B cell (primary cell): ENCODE data around the gene PIGM. TPM values are rescaled to one million over a fixed set of nuclear protein-coding genes. Genes with fewer than 3 reads are reported as not detected.

Experiments
- ATAC-seq: fragments of 200-7000 bp; cut with Tn5 transposase; one replicate; pipeline ENCODE4 v1.10.0; 2021; ENCODE audit warnings: low read depth, mild to moderate bottlenecking, moderate number of reproducible peaks, moderate library complexity
- CTCF ChIA-PET: fragments of 350-600 bp; sonication (Branson Sonifier 250); formaldehyde crosslinking; loops from one replicate; lab custom pipeline; 2021; ENCODE audit warnings: antibody characterized with exemption, inconsistent platforms; lab: Charles Lee
- POLR2A ChIA-PET: fragments of 350-600 bp; sonication (Branson Sonifier 250); formaldehyde crosslinking; loops from one replicate; lab custom pipeline; 2021; ENCODE audit warnings: antibody characterized with exemption; lab: Charles Lee
- DNase-seq: peaks from one replicate; pipeline ENCODE4 v3.0.0; 2013
- H2AFZ ChIP-seq: 2 replicates; pipeline ENCODE4 v1.6.1; 2012; ENCODE audit warnings: mild to moderate bottlenecking, low read depth, low read length; ENCODE audit not compliant: insufficient read depth, poor library complexity, severe bottlenecking
- H3K27ac ChIP-seq, 2 donors: 1 replicate in 1 of 2; 2 replicates in 1 of 2; pipeline ENCODE4 v1.5.1; 2012 to 2013; ENCODE audit warnings: low read length in 2 of 2, mild to moderate bottlenecking in 2 of 2, moderate library complexity in 1 of 2
- H3K27me3 ChIP-seq, 4 experiments: fragments of 200-600 bp in 1 of 4; sonication (generic) in 1 of 4; replicated peaks in 1 of 4; 1 replicate in 2 of 4; 2 replicates in 2 of 4; pipeline versions ENCODE4 v1.6.1 to v1.7.0; 2013 to 2016; ENCODE audit warnings: low read length in 3 of 4, mild to moderate bottlenecking in 2 of 4, mixed read lengths in 1 of 4, moderate library complexity in 1 of 4; ENCODE audit not compliant: insufficient read depth in 4 of 4, control insufficient read depth in 3 of 4; ENCODE audit errors: control extremely low read depth in 1 of 4
- H3K36me3 ChIP-seq, 2 experiments: replicated peaks in 1 of 2; 1 replicate in 1 of 2; 2 replicates in 1 of 2; pipeline versions ENCODE4 v1.6.1 to v1.7.1; 2013; ENCODE audit warnings: low read length in 1 of 2; ENCODE audit not compliant: insufficient read depth in 2 of 2, control insufficient read depth in 1 of 2; ENCODE audit errors: control extremely low read depth in 1 of 2, extremely low read depth in 1 of 2
- H3K4me1 ChIP-seq, 2 donors: fragments of 200-600 bp in 1 of 2; sonication (generic) in 1 of 2; 1 replicate in 1 of 2; 2 replicates in 1 of 2; pipeline versions ENCODE4 v1.5.1 to v1.6.1; 2013 to 2017; ENCODE audit warnings: low read length in 2 of 2; ENCODE audit not compliant: control insufficient read depth in 2 of 2, insufficient read depth in 2 of 2
- H3K4me2 ChIP-seq: replicated peaks from 2 replicates; pipeline ENCODE3; 2012; ENCODE audit warnings: mild to moderate bottlenecking, low read depth, low read length; ENCODE audit not compliant: poor library complexity, severe bottlenecking
- H3K4me3 ChIP-seq, 5 experiments: fragments of 200-600 bp in 1 of 5; sonication (generic) in 1 of 5; 1 replicate in 3 of 5; 2 replicates in 2 of 5; pipeline versions ENCODE4 v1.5.1 to v1.7.0; 2011 to 2016; ENCODE audit warnings: low read length in 4 of 5, mild to moderate bottlenecking in 4 of 5, low read depth in 2 of 5, control low read depth in 1 of 5, moderate library complexity in 1 of 5; ENCODE audit not compliant: insufficient read depth in 1 of 5; ENCODE audit errors: control extremely low read depth in 1 of 5, extremely low read depth in 1 of 5
- H3K79me2 ChIP-seq: fragments of 200-600 bp; sonication (generic); one replicate; pipeline ENCODE4 v1.6.0; 2016; ENCODE audit warnings: low read length; ENCODE audit not compliant: control insufficient read depth, insufficient read depth
- H3K9ac ChIP-seq: fragments of 200-600 bp; sonication (generic); 2 replicates; pipeline ENCODE4 v1.6.1; 2017; ENCODE audit warnings: mild to moderate bottlenecking, low read length, moderate library complexity
- H3K9me3 ChIP-seq, 3 donors: one replicate each; pipeline versions ENCODE4 v1.6.1 to v1.7.1; 2013; ENCODE audit warnings: low read length in 2 of 3; ENCODE audit not compliant: control insufficient read depth in 2 of 3, insufficient read depth in 1 of 3; ENCODE audit errors: control extremely low read depth in 1 of 3
- H4K20me1 ChIP-seq: 2 replicates; pipeline ENCODE4 v1.6.0; 2012; ENCODE audit warnings: mild to moderate bottlenecking, low read length; ENCODE audit not compliant: insufficient read depth, control insufficient read depth, poor library complexity, severe bottlenecking
- H3K27ac Mint-ChIP-seq: one replicate; pipeline ENCODE4 v1.8.0; 2021; ENCODE audit warnings: mixed read lengths
- H3K27me3 Mint-ChIP-seq: one replicate; pipeline ENCODE4 v1.8.0; 2021; ENCODE audit warnings: mixed read lengths
- H3K4me1 Mint-ChIP-seq: one replicate; pipeline ENCODE4 v1.8.0; 2021; ENCODE audit warnings: mixed read lengths
- H3K4me3 Mint-ChIP-seq: one replicate; pipeline ENCODE4 v1.8.0; 2021; ENCODE audit warnings: mixed read lengths
- H3K9me3 Mint-ChIP-seq: one replicate; pipeline ENCODE4 v1.8.0; 2022; ENCODE audit warnings: mixed read lengths; ENCODE audit not compliant: insufficient read depth
- CTCF ChIP-seq: fragments of 200-600 bp; IDR thresholded peaks from one replicate; pipeline ENCODE4 v1.8.0; 2022; ENCODE audit warnings: antibody characterized with exemption, mild to moderate bottlenecking
- EZH2 ChIP-seq: IDR thresholded peaks from 2 replicates; pipeline ENCODE4 v1.6.1; 2012; ENCODE audit warnings: borderline replicate concordance, low read depth, mild to moderate bottlenecking, moderate library complexity, low read length; ENCODE audit not compliant: insufficient read depth, poor library complexity, severe bottlenecking
- WGBS: methylation state at CpG from one replicate; pipeline ENCODE4 v1.1.5; 2013; ENCODE audit warnings: missing lambda C conversion rate; ENCODE audit not compliant: insufficient coverage; 5-methylcytosine and 5-hydroxymethylcytosine counted together
- intact Hi-C: fragments of 100-400 bp; cut with micrococcal nuclease; formaldehyde crosslinking; loops from one replicate; pipeline ENCODE4 v1.10.0; 2022
- polyA plus RNA-seq: library from polyadenylated mRNA; depleted of rRNA; stranded (reverse); fragments of >200 nt; gene quantifications from 2 replicates; pipeline ENCODE4 v1.2.3, GENCODE V29; 2012
- total RNA-seq, 2 donors: library from RNA; stranded (reverse); fragments of 120-200 nt in 1 of 2; gene quantifications; 1 replicate in 1 of 2; 2 replicates in 1 of 2; pipeline versions ENCODE4 v1.2.3 to v1.2.4, GENCODE V29; 2013 to 2022

The PIGM gene
- total and polyA plus RNA-seq, 2 donors (not counting 1 experiment from before 2014, with no cell fraction given): 1.4 to 7.4 TPM

DNA sequence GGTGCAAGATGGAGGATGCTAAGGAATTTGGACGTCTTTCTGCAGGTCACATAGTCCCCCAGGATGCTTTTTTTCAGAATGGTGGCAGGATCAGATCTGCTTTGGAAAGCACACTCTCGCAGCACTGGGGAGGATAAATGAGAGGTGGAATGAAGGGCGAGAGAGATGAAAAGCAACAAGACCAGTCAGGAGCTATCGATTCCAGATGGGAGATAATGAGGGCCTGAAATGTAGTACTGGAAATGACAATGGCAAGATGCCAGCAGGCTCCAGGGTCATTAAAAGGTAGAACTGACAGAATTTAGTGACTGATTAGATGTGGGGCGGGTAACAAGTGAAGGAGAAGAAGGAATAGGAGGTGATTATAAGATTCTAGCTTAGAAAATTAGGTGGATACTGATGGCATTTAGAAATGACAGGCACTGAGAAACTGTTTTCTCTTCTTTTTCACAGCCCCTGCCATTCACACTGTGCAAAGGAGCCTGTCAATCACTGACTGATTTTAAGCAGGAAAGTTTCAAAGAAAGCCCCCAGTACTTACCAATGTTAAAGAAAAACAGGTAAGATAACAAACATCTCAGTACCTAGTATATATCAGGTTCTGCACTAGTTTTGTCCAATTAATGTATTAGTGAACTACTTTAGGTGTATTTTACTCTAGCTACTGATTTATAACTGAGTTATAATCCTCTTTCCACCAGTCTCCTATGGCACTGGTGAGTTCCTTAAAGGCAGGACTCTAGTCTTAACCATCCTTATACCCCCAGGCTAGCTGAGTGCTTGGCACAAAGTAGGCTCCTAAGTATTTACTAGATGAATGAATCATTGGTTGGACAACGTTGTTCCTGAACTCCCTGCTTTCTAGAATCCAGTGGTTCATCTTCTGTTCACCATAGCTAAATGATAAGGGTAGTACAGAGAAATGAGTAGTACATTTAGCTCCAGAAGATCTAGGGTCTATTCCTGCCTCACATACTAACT lies 9.2 kb downstream of the PIGM start:
- CTCF ChIA-PET: interaction anchor here (0.7 to 1.5 kb wide), 5 partner anchors 8 to 73 kb away, joined by 3 to 9 read pairs (median 3); partner anchors contain the start of gene PIGM
- H3K27ac Mint-ChIP-seq: no peak overlapping the region
- intact Hi-C loops: no loop called here

More for the DNA sequence above, 9.2 kb downstream of the PIGM start:
- peaks cover 12% of the 10 kb centered on the region for H3K27me3 Mint-ChIP-seq
- POLR2A ChIA-PET: no interaction called here
- Histone ChIP-seq H3K4me1 (no peaks in the 10 kb centered on the region), H3K79me2 (no peaks in the 10 kb centered on the region), H3K36me3 (no peaks in the 10 kb centered on the region), H3K9ac (no peak overlapping the region), H3K4me3 (no peak overlapping the region), H3K9me3 (no peaks in the 10 kb centered on the region), H3K27ac (no peak overlapping the region), H4K20me1 (no peaks in the 10 kb centered on the region), H3K27me3 (no peaks in the 10 kb centered on the region), H2AFZ (no peak overlapping the region), H3K4me2 (no peak overlapping the region)
- ATAC-seq: no peak
- H3K4me3 Mint-ChIP-seq: no peak overlapping the region
- H3K4me1 Mint-ChIP-seq: no peaks in the 10 kb centered on the region
- WGBS: 94% methylated on average over 4 of the region's 6 CpGs
- H3K9me3 Mint-ChIP-seq: no peaks in the 10 kb centered on the region
- no peak for DNase-seq
- no peak for TF ChIP-seq CTCF
- TF ChIP-seq EZH2: no peak
